Smooth muscle cell (in vitro differentiated cells): ENCODE measurements around the gene NPW. TPM values are rescaled to one million over a fixed set of nuclear protein-coding genes. Genes with fewer than 3 reads are reported as not detected.

ENCODE experiments used
- DNase-seq: peaks from one replicate; lab custom pipeline; 2025; ENCODE audit not compliant: unreplicated experiment; lab: John Stamatoyannopoulos, UW
- H2AFZ ChIP-seq: fragments of 200-600 bp; sonication (generic); 2 replicates; pipeline ENCODE4 v1.6.0; 2016; ENCODE audit warnings: antibody characterized with exemption, low read depth, mild to moderate bottlenecking
- H3F3A ChIP-seq: fragments of 200-600 bp; sonication (generic); 2 replicates; pipeline ENCODE4 v1.6.0; 2017; ENCODE audit warnings: antibody characterized with exemption, low read depth
- H3K27ac ChIP-seq: fragments of 200-600 bp; sonication (generic); 2 replicates; pipeline ENCODE4 v1.5.1; 2016; ENCODE audit warnings: low read depth, mild to moderate bottlenecking
- H3K27me3 ChIP-seq: fragments of 200-600 bp; sonication (generic); 2 replicates; pipeline ENCODE4 v1.6.1; 2016; ENCODE audit warnings: low read depth, mild to moderate bottlenecking
- H3K36me3 ChIP-seq: fragments of 200-600 bp; sonication (generic); 2 replicates; pipeline ENCODE4 v1.5.1; 2016; ENCODE audit warnings: low read depth
- H3K4me1 ChIP-seq: fragments of 200-600 bp; sonication (generic); 2 replicates; pipeline ENCODE4 v1.5.1; 2016; ENCODE audit warnings: low read depth
- H3K4me2 ChIP-seq: fragments of 200-600 bp; sonication (generic); 2 replicates; pipeline ENCODE4 v1.6.0; 2016; ENCODE audit warnings: mild to moderate bottlenecking
- H3K4me3 ChIP-seq: fragments of 200-600 bp; sonication (generic); 2 replicates; pipeline ENCODE4 v1.5.1; 2016; ENCODE audit warnings: mild to moderate bottlenecking
- H3K79me2 ChIP-seq: fragments of 200-600 bp; sonication (generic); 2 replicates; pipeline ENCODE4 v1.6.0; 2016; ENCODE audit warnings: low read depth, mild to moderate bottlenecking
- H3K9ac ChIP-seq: fragments of 200-600 bp; sonication (generic); 2 replicates; pipeline ENCODE4 v1.6.0; 2016; ENCODE audit warnings: low read depth
- H3K9me3 ChIP-seq: fragments of 200-600 bp; sonication (generic); replicated peaks from 2 replicates; pipeline ENCODE4 v1.5.1; 2016; ENCODE audit warnings: low read depth
- H4K20me1 ChIP-seq: fragments of 200-600 bp; sonication (generic); 2 replicates; pipeline ENCODE4 v1.6.0; 2016; ENCODE audit warnings: low read depth
- CTCF ChIP-seq: fragments of 200-600 bp; sonication (generic); IDR thresholded peaks from 2 replicates; pipeline ENCODE4 v1.5.1; 2017; ENCODE audit warnings: borderline replicate concordance, mild to moderate bottlenecking, antibody characterized with exemption; ENCODE audit not compliant: insufficient read depth, poor library complexity, severe bottlenecking
- WGBS: methylation state at CpG from one replicate; pipeline ENCODE4 v1.1.7; 2016; ENCODE audit warnings: low lambda C conversion rate; 5-methylcytosine and 5-hydroxymethylcytosine counted together
- polyA plus RNA-seq: library from polyadenylated mRNA; unstranded; fragments of >200 nt; fragmentation: Nextera tagmentation; extraction: Ambion mirVana; gene quantifications from 2 replicates; pipeline ENCODE4 v1.2.1, GENCODE V29; 2016
- total RNA-seq: library from RNA; depleted of rRNA; stranded (reverse); fragments of >200 nt; gene quantifications from 2 replicates; pipeline ENCODE4 v1.2.3, GENCODE V29; 2014

Gene NPW
- total and polyA plus RNA-seq, 2 experiments from 2014 or later, result 13.1 to 185 TPM

DNA sequence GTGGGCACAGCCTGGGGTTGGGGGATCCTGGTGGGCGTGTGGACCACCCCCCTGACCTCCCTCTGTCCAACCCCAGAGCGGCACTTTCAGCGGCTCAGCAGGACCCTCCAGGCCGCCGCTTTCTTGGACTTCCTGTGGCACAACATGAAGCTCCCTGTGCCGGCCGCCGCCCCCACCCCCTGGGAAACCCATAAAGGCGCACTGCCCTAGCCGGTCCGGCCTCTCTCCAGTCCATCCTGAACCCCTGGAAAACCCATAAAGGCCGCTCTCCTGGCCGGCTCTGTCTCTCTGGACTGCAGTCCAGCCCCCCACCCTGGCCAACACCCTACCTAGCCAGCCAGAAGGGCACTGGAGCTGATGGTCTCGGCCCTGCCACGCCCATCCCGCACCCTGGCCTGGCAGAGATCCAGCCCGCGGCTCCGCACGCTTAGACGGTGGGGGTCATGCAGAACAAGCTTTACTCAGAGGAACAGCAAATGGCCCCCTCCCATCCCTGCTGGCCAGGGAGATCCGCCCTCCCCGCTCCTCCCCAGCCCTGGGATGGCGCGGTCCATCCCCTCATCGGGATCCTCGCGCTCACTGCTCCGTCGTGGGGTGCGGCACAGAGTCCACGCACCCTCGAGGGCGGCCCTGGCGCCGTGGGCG is 41.0 kb upstream of the NPW start:
- WGBS, result 69% methylated on average over 26 of the region's 37 CpGs

DNA sequence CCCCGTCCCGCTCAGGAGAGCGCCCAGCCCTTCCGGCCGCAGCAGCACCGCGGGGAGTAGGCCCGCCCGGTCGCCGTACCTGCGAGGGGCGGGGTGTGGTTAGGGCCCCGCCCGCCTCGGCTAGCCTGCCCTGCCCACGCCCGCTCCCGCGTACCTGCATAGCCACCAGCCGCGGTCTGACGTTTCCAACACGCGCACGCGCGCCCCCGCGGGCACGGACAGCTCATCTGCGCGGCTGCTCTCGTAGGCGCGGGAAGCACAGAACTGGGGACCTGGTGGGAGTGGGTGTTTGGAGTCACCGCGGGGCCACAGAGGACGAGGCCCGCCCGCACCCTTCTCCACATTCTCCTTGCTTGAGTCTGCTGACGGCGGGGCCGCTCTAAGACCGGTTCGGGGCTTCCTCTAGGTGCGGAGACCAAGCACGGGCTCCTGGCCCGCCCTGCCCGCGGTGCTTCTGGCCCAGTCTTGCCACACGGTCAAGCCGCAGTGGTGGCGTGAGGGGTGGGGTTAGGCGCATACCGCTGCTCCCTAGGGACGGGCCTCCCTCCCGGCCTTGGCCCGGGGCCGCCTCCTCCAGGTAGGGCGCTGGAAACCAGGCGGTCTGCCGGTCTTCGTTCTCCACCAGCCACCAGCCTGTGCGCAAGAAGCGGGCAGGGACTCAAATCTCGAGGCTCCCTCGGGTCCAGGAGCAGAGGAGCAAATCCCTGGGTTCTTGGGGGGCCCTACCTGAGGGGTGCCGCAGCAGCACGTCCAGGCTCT is 40.1 kb upstream of the NPW start:
- no peaks in the 10 kb centered on the region for H4K20me1 ChIP-seq
- peaks cover 1% of the 10 kb centered on the region for H3F3A ChIP-seq
- 4% methylated on average over 42 of the region's 70 CpGs for WGBS
- peak overlapping the region; percentile 30 for H3K4me3 ChIP-seq
- no peak overlapping the region for H2AFZ ChIP-seq
- no peaks in the 10 kb centered on the region for H3K36me3 ChIP-seq
- H3K9ac ChIP-seq, result no peak overlapping the region
- no peaks in the 10 kb centered on the region for H3K9me3 ChIP-seq
- no peak overlapping the region for H3K27ac ChIP-seq
- no peaks in the 10 kb centered on the region for H3K79me2 ChIP-seq
- H3K27me3 ChIP-seq, result peaks cover 54% of the 10 kb centered on the region
- no peak for TF ChIP-seq CTCF
- H3K4me2 ChIP-seq, result peak overlapping the region; percentile 78
- peaks cover 19% of the 10 kb centered on the region for H3K4me1 ChIP-seq
- DNase-seq, result no peak

More for the DNA sequence above, 41.0 kb upstream of the NPW start:
- no peaks in the 10 kb centered on the region for H3K36me3 ChIP-seq
- no peak overlapping the region for H2AFZ ChIP-seq
- no peak for TF ChIP-seq CTCF
- no peak for DNase-seq
- H3K9me3 ChIP-seq, result no peaks in the 10 kb centered on the region
- H3K4me3 ChIP-seq, result peak overlapping the region; percentile 30
- peaks cover 2% of the 10 kb centered on the region for H3K79me2 ChIP-seq
- H3K27me3 ChIP-seq, result peaks cover 54% of the 10 kb centered on the region
- H3K27ac ChIP-seq, result no peak overlapping the region
- H3K9ac ChIP-seq, result no peak overlapping the region
- no peaks in the 10 kb centered on the region for H3F3A ChIP-seq
- H3K4me1 ChIP-seq, result peaks cover 19% of the 10 kb centered on the region
- peak overlapping the region; percentile 78 for H3K4me2 ChIP-seq
- no peaks in the 10 kb centered on the region for H4K20me1 ChIP-seq

DNA sequence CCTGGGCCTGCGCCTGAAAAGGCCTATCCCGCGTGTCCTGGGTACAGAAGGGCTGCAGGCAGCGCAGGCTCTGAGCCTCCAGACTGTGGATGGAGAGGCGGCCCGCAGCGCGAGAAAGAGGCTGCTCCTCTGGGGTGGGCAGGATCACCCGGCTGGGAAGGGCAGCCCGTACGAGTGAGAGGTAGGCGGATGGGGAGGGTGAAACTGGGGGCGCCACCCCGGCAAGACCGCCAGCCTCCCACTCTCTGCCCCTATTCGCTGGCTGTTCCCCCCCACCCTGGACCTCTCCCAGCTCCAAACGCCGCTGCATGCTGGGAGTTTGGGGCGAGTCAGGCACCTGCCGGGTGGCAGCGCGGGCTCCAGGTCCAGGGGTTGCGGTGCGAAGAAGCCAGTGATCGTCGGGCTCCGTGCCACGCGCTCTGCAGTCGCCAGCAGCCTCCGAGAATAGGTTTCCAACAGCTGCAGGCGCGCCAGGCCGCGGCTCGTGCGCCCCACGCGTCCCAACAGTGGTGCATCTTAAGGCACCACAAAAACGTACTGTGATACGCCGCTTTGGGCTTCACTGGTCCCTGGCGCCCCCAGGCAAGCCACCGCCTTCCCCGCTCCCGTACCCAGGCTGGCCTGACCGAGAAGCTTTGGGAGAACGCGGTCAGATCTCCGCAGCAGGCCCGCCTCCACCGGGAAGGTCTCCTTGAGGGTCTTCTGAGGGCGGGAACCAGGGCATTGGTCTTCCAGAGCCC is 39.4 kb upstream of the NPW start:
- no peak overlapping the region for H3K27ac ChIP-seq
- H3K4me3 ChIP-seq, result no peak overlapping the region
- H4K20me1 ChIP-seq, result no peaks in the 10 kb centered on the region
- H3K4me2 ChIP-seq, result peak overlapping the region; percentile 78
- no peaks in the 10 kb centered on the region for H3K79me2 ChIP-seq
- H3K27me3 ChIP-seq, result peaks cover 54% of the 10 kb centered on the region
- H3K36me3 ChIP-seq, result no peaks in the 10 kb centered on the region
- H3K9me3 ChIP-seq, result no peaks in the 10 kb centered on the region
- 15% methylated on average over 52 of the region's 53 CpGs for WGBS
- TF ChIP-seq CTCF, result no peak
- peaks cover 26% of the 10 kb centered on the region for H3K4me1 ChIP-seq
- H2AFZ ChIP-seq, result no peak overlapping the region
- H3F3A ChIP-seq, result peaks cover 7% of the 10 kb centered on the region
- DNase-seq, result no peak
- H3K9ac ChIP-seq, result no peak overlapping the region
